Activated T-cell treated with anti-CD3 and anti-CD28 coated beads for 4 hours (primary cell): Measurements from ENCODE around the gene TBP.
"Not testable (repeated sequence)": the region's sequence is repeated elsewhere in the genome, so short reads cannot be mapped to it uniquely, and the experiment has no call there.

Experiments used
- DNase-seq: peaks from one replicate; pipeline ENCODE4 v3.0.0-alpha.2; 2020

The TBP gene

GRCh38 chr6:170536671-170537070 is 17.5 kb upstream of the TBP start:
- DNase-seq, result no peak

GRCh38 chr6:170537329-170537728 is 16.8 kb upstream of the TBP start:
- DNase-seq, result no peak

- DNase-seq, result no peak
These were observed 12.0 kb upstream of the TBP start for GRCh38 chr6:170542031-170542719.

GRCh38 chr6:170545405-170545804 is 8.8 kb upstream of the TBP start:
- no peak for DNase-seq

GRCh38 chr6:170552765-170553533 is 1.2 kb upstream of the TBP start, which contains the start of gene PSMB1:
PSMB1 (minus strand) TSS chr6:170553307; CDS start chr6:170553242, 65 bp downstream.
- peak; percentile 72 for DNase-seq

- DNase-seq, result no peak
These were observed 596 bp upstream of the TBP start for GRCh38 chr6:170553534-170554012.

- no peak for DNase-seq
These were observed 598 bp downstream of the TBP start for GRCh38 chr6:170554796-170555137.

GRCh38 chr6:170555305-170555704 is 1.1 kb downstream of the TBP start:
- no peak for DNase-seq

- no peak for DNase-seq
These were observed 7.4 kb downstream of the TBP start for GRCh38 chr6:170561555-170561954.

GRCh38 chr6:170564936-170565530 is 10.9 kb downstream of the TBP start:
- no peak for DNase-seq

GRCh38 chr6:170572704-170573466 is 18.7 kb downstream of the TBP start:
- DNase-seq, result no peak

GRCh38 chr6:170575250-170575649 is 21.1 kb downstream of the TBP start:
- DNase-seq, result no peak

GRCh38 chr6:170578909-170579308 is 24.7 kb downstream of the TBP start:
- no peak for DNase-seq

GRCh38 chr6:170583756-170584180 is 29.6 kb downstream of the TBP start:
- no peak for DNase-seq

- DNase-seq, result peak; percentile 85
These were observed 30.2 kb downstream of the TBP start, which contains the start of gene PDCD2 for GRCh38 chr6:170584181-170584953. PDCD2 (minus strand) TSS chr6:170584637; CDS start chr6:170584581, 56 bp downstream.

GRCh38 chr6:170584954-170585498 is 30.9 kb downstream of the TBP start:
- DNase-seq, result no peak

- no peak for DNase-seq
These were observed 36.6 kb downstream of the TBP start for GRCh38 chr6:170590725-170591124.

GRCh38 chr6:170596426-170596825 is 42.3 kb downstream of the TBP start:
- no peak for DNase-seq

- DNase-seq, result no peak
These were observed 43.1 kb downstream of the TBP start for GRCh38 chr6:170597278-170597677.

- DNase-seq, result no peak
These were observed 51.5 kb downstream of the TBP start for GRCh38 chr6:170605574-170606259.

- not testable (repeated sequence) for DNase-seq
These were observed 55.1 kb downstream of the TBP start for GRCh38 chr6:170609225-170609624.
